HepG2 (cell line): ENCODE measurements around the gene ZNF621. TPM values are rescaled to one million over a fixed set of nuclear protein-coding genes. Genes with fewer than 3 reads are reported as not detected.

Experiments
- ASH2L ChIP-seq: fragments of 300-600, 200-600 bp; sonication (generic); IDR thresholded peaks from 2 replicates; pipeline ENCODE4 v1.7.0; 2017; ENCODE audit warnings: low read depth, mild to moderate bottlenecking, moderate library complexity, mixed read lengths, low read length; ENCODE audit not compliant: insufficient read length
- ATF1 ChIP-seq: IDR thresholded peaks from 2 replicates; pipeline ENCODE4 v1.6.1; 2016; ENCODE audit warnings: mild to moderate bottlenecking, control low read depth
- ATF2 ChIP-seq: sonication (generic); formaldehyde crosslinking; IDR thresholded peaks from 2 replicates; pipeline ENCODE4 v1.4.0; 2020; ENCODE audit warnings: missing genetic modification reagents
- CEBPG ChIP-seq: IDR thresholded peaks from 2 replicates; pipeline ENCODE4 v1.6.1; 2016
- DNMT3B ChIP-seq: conservative IDR thresholded peaks from 2 replicates; pipeline ENCODE4 v1.6.1; 2016; ENCODE audit warnings: missing biosample characterization, control low read depth
- HIC2 ChIP-seq: sonication (generic); formaldehyde crosslinking; IDR thresholded peaks from 2 replicates; pipeline ENCODE4 v1.9.0; 2022; ENCODE audit warnings: low read depth, missing genetic modification reagents
- HNF4A ChIP-seq: sonication (generic); formaldehyde crosslinking; IDR thresholded peaks from 2 replicates; pipeline ENCODE4 v1.4.0; 2020; ENCODE audit warnings: missing genetic modification reagents
- MAX ChIP-seq: IDR thresholded peaks from 2 replicates; pipeline ENCODE4 v1.6.1; 2012; ENCODE audit warnings: inconsistent platforms
- MXI1 ChIP-seq: IDR thresholded peaks from 3 replicates; pipeline ENCODE4 v1.6.1; 2012; ENCODE audit warnings: low read depth, low read length, inconsistent platforms, borderline replicate concordance
- NFYC ChIP-seq: IDR thresholded peaks from 2 replicates; pipeline ENCODE4 v1.6.1; 2016; ENCODE audit warnings: missing genetic modification reagents, missing compliant biosample characterization
- PHF8 ChIP-seq: sonication (generic); formaldehyde crosslinking; IDR thresholded peaks from 2 replicates; pipeline ENCODE4 v1.5.0; 2020; ENCODE audit warnings: missing genetic modification reagents
- RFX1 ChIP-seq: fragments of 450-650 bp; IDR thresholded peaks from 2 replicates; pipeline ENCODE4 v1.6.1; 2017
- RFXAP ChIP-seq: sonication (generic); formaldehyde crosslinking; IDR thresholded peaks from 2 replicates; pipeline ENCODE4 v1.4.0; 2020; ENCODE audit warnings: missing genetic modification reagents, borderline replicate concordance
- SETDB1 ChIP-seq: sonication (generic); formaldehyde crosslinking; IDR thresholded peaks from 2 replicates; pipeline ENCODE4 v1.5.1; 2020; ENCODE audit warnings: missing genetic modification reagents, mild to moderate bottlenecking, borderline replicate concordance
- SOX13 ChIP-seq, 3 experiments: fragments of 450-650 bp in 1 of 3; sonication (generic) in 1 of 3; formaldehyde crosslinking in 1 of 3; IDR thresholded peaks in 2 of 3; conservative IDR thresholded peaks in 1 of 3; 2 replicates each; pipeline versions ENCODE4 v1.5.0 to v1.6.1; 2016 to 2020; ENCODE audit warnings: antibody characterized with exemption in 1 of 3, mild to moderate bottlenecking in 1 of 3, missing compliant biosample characterization in 1 of 3, missing genetic modification reagents in 1 of 3, moderate library complexity in 1 of 3
- SOX6 ChIP-seq, 2 experiments: fragments of 450-650 bp in 1 of 2; sonication (generic) in 1 of 2; formaldehyde crosslinking in 1 of 2; IDR thresholded peaks; 2 replicates each; pipeline versions ENCODE4 v1.4.0 to v1.6.1; 2017 to 2020; ENCODE audit warnings: antibody characterized with exemption in 1 of 2, mild to moderate bottlenecking in 1 of 2, missing genetic modification reagents in 1 of 2
- SP1 ChIP-seq, 2 experiments: fragments of 450-650 bp in 1 of 2; sonication (generic) in 1 of 2; formaldehyde crosslinking in 1 of 2; IDR thresholded peaks; 2 replicates each; pipeline versions ENCODE4 v1.4.0 to v1.6.1; 2016 to 2020; ENCODE audit warnings: missing genetic modification reagents in 1 of 2
- SP4 ChIP-seq: sonication (generic); formaldehyde crosslinking; IDR thresholded peaks from 2 replicates; pipeline ENCODE4 v1.8.1; 2023; ENCODE audit warnings: mild to moderate bottlenecking, missing genetic modification reagents
- TBP ChIP-seq: sonication (generic); formaldehyde crosslinking; IDR thresholded peaks from 2 replicates; pipeline ENCODE4 v1.5.0; 2020; ENCODE audit warnings: missing genetic modification reagents
- ZBTB1 ChIP-seq: sonication (generic); formaldehyde crosslinking; IDR thresholded peaks from 2 replicates; pipeline ENCODE4 v1.4.0; 2020; ENCODE audit warnings: missing genetic modification reagents, borderline replicate concordance
- ZC3H13 ChIP-seq: sonication (generic); formaldehyde crosslinking; IDR thresholded peaks from 2 replicates; pipeline ENCODE4 v1.8.1; 2023; ENCODE audit warnings: mild to moderate bottlenecking, missing genetic modification reagents, moderate library complexity
- ZFP90 ChIP-seq: sonication (generic); formaldehyde crosslinking; IDR thresholded peaks from 2 replicates; pipeline ENCODE4 v1.8.0; 2022; ENCODE audit warnings: missing genetic modification reagents, mild to moderate bottlenecking, inconsistent platforms, borderline replicate concordance
- ZNF205 ChIP-seq: IDR thresholded peaks from 2 replicates; pipeline ENCODE4 v1.6.1; 2018; ENCODE audit warnings: missing biosample characterization, missing genetic modification reagents
- ZNF335 ChIP-seq: sonication (generic); formaldehyde crosslinking; IDR thresholded peaks from 2 replicates; pipeline ENCODE4 v1.4.0; 2020; ENCODE audit warnings: missing genetic modification reagents
- ZNF670 ChIP-seq: sonication (generic); formaldehyde crosslinking; IDR thresholded peaks from 2 replicates; pipeline ENCODE4 v1.8.0; 2022; ENCODE audit warnings: mild to moderate bottlenecking, missing genetic modification reagents, borderline replicate concordance
- ZNF703 ChIP-seq: sonication (generic); formaldehyde crosslinking; IDR thresholded peaks from 2 replicates; pipeline ENCODE4 v1.5.1; 2020; ENCODE audit warnings: missing genetic modification reagents, mild to moderate bottlenecking, moderate library complexity, borderline replicate concordance
- ZNF746 ChIP-seq: sonication (generic); formaldehyde crosslinking; IDR thresholded peaks from 2 replicates; pipeline ENCODE4 v1.8.0; 2022; ENCODE audit warnings: mild to moderate bottlenecking, missing genetic modification reagents
- ZUFSP ChIP-seq: sonication (generic); formaldehyde crosslinking; IDR thresholded peaks from 2 replicates; pipeline ENCODE4 v1.9.0; 2021; ENCODE audit warnings: missing genetic modification reagents, mild to moderate bottlenecking, borderline replicate concordance
- polyA plus RNA-seq, 8 experiments: library from polyadenylated mRNA; depleted of rRNA in 3 of 8; stranded (reverse) in 7 of 8; unstranded in 1 of 8; fragments of >200 nt; fragmentation: Illumina TruSeq in 4 of 8; extraction: Trizol in 4 of 8; gene quantifications; 2 replicates each; pipeline versions ENCODE4 v1.2.1 to v1.2.3, GENCODE V29; 2011 to 2016; ENCODE audit warnings: low read depth in 4 of 8, missing spikeins in 1 of 8, mixed read lengths in 1 of 8; ENCODE audit not compliant: insufficient read depth in 1 of 8
- total RNA-seq, 5 experiments: library from RNA; depleted of rRNA; stranded (reverse); fragments of >200 nt; fragmentation: Illumina TruSeq; extraction: Trizol; gene quantifications; 2 replicates each; pipeline ENCODE4 v1.2.3, GENCODE V29; 2016; ENCODE audit warnings: low read depth in 1 of 5

ZNF621 gene
- total and polyA plus RNA-seq, 2 of the 13 experiments (the other 11 are each of a cell fraction or from before 2014, with no cell fraction given), result 13.2 to 14.9 TPM

GRCh38 chr3:40497288-40497687, 27.5 kb upstream of the ZNF621 start (continued):
- no peak for TF ChIP-seq ZFP90 (CRISPR knock-in tag)
- no peak for TF ChIP-seq ATF2 (CRISPR knock-in tag)
- TF ChIP-seq ASH2L, result peak; percentile 16
- no peak for TF ChIP-seq PHF8
- no peak for TF ChIP-seq NFYC (CRISPR knock-in tag)
- TF ChIP-seq RFX1, result no peak
- no peak for TF ChIP-seq SP4 (CRISPR knock-in tag)
- TF ChIP-seq DNMT3B (CRISPR knock-in tag), result no peak
- no peak for TF ChIP-seq ZNF670
- no peak for TF ChIP-seq SP1 (IDR thresholded peaks at IDR 0.05)
- no peak for TF ChIP-seq SP1 (CRISPR knock-in tag; IDR thresholded peaks at IDR 0.05)
- TF ChIP-seq MAX, result no peak
- TF ChIP-seq ZBTB1 (CRISPR knock-in tag), result no peak
- no peak for TF ChIP-seq ATF1 (CRISPR knock-in tag)
- no peak for TF ChIP-seq SOX13 (IDR thresholded peaks at IDR 0.05)
- TF ChIP-seq SOX13 (CRISPR knock-in tag; conservative IDR thresholded peaks at IDR 0.05 in 1 of 2, IDR thresholded peaks at IDR 0.05 in 1 of 2), result peak in 1 of 2 experiments; percentile 63; a peak in 2 of 4 replicates
- TF ChIP-seq TBP, result no peak
- no peak for TF ChIP-seq RFXAP (CRISPR knock-in tag)
- TF ChIP-seq ZNF703 (CRISPR knock-in tag), result no peak
- TF ChIP-seq MXI1, result no peak
- TF ChIP-seq SETDB1, result no peak
- no peak for TF ChIP-seq ZNF335 (CRISPR knock-in tag)
- TF ChIP-seq HIC2 (CRISPR knock-in tag), result no peak
- no peak for TF ChIP-seq ZNF746 (CRISPR knock-in tag)
- TF ChIP-seq SOX6 (IDR thresholded peaks at IDR 0.05), result no peak
- peak; percentile 45 for TF ChIP-seq SOX6 (CRISPR knock-in tag; IDR thresholded peaks at IDR 0.05)
- no peak for TF ChIP-seq ZNF205 (CRISPR knock-in tag)
- no peak for TF ChIP-seq ZUFSP (CRISPR knock-in tag)
- TF ChIP-seq HNF4A (CRISPR knock-in tag), result peak; percentile 24; the same call in 1 of the 2 replicates
- no peak for TF ChIP-seq ZC3H13 (CRISPR knock-in tag)
- 0 out of 2 replicates have a peak, but pooled peaks have one; percentile 18 for TF ChIP-seq CEBPG
